HCT116 (cell line): ENCODE measurements around the gene ITSN1.

Experiments used
- EZH2 ChIP-seq: fragments of 200-600 bp; sonication (generic); IDR thresholded peaks from 2 replicates; pipeline ENCODE4 v1.6.1; 2017; ENCODE audit warnings: antibody characterized with exemption, mixed run types
- EZH2phosphoT487 ChIP-seq: fragments of 200-600 bp; IDR thresholded peaks from 2 replicates; pipeline ENCODE4 v1.6.1; 2018; ENCODE audit warnings: antibody characterized with exemption, borderline replicate concordance
- JUND ChIP-seq: IDR thresholded peaks from 2 replicates; pipeline ENCODE4 v1.6.1; 2012
- POLR2A ChIP-seq: IDR thresholded peaks from 2 replicates; pipeline ENCODE4 v1.7.0; 2011; ENCODE audit warnings: borderline replicate concordance; ENCODE audit not compliant: insufficient read depth, insufficient read length; ENCODE audit errors: extremely low read depth
- POLR2AphosphoS5 ChIP-seq: IDR thresholded peaks from 2 replicates; pipeline ENCODE4 v1.6.1; 2011; ENCODE audit warnings: mild to moderate bottlenecking, low read depth, low read length, moderate library complexity
- TF ChIP-seq, protein P1 (sequence below): IDR thresholded peaks from 2 replicates; pipeline ENCODE4 v1.6.1; 2012; ENCODE audit warnings: low read depth
- TF ChIP-seq, protein P2 (sequence below), 3 experiments: fragments of 200-600 bp in 1 of 3; sonication (generic) in 1 of 3; IDR thresholded peaks in 2 of 3; conservative IDR thresholded peaks in 1 of 3; 2 replicates each; pipeline ENCODE4 v1.5.1; 2012 to 2017; ENCODE audit warnings: low read depth in 2 of 3, low read length in 2 of 3, antibody characterized with exemption in 1 of 3, borderline replicate concordance in 1 of 3, control low read depth in 1 of 3, mild to moderate bottlenecking in 1 of 3, mixed read lengths in 1 of 3, mixed run types in 1 of 3, moderate library complexity in 1 of 3; ENCODE audit not compliant: insufficient read depth in 1 of 3

DNA sequence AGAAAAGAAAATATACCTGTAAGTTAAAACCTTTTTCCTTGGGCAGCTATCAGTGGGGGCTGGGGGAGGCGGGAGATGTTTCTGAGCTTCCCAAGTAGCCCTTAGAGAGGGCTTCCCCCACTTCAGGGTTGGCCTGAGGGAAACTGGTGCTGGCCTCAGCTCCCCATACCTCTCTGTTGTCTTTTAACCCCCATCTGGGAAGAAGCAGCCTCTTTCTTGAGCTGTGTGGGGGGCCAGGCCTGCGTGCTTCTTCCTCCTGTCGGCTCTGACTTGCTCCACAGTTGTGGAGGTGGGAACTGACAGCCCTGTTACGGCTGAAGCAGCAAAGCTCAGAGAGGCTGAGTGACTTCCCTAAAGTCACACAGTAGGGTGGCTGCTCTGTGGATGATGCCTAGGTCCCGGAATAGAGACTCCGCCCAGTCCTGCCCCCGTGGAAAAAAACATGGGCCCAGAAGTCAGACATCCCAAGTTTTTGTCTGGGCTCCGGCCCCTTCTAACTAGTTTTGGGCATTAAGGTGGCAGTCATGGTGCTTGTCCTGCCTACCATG lies 218.1 kb downstream of the ITSN1 start:
- TF ChIP-seq, protein P1, sequence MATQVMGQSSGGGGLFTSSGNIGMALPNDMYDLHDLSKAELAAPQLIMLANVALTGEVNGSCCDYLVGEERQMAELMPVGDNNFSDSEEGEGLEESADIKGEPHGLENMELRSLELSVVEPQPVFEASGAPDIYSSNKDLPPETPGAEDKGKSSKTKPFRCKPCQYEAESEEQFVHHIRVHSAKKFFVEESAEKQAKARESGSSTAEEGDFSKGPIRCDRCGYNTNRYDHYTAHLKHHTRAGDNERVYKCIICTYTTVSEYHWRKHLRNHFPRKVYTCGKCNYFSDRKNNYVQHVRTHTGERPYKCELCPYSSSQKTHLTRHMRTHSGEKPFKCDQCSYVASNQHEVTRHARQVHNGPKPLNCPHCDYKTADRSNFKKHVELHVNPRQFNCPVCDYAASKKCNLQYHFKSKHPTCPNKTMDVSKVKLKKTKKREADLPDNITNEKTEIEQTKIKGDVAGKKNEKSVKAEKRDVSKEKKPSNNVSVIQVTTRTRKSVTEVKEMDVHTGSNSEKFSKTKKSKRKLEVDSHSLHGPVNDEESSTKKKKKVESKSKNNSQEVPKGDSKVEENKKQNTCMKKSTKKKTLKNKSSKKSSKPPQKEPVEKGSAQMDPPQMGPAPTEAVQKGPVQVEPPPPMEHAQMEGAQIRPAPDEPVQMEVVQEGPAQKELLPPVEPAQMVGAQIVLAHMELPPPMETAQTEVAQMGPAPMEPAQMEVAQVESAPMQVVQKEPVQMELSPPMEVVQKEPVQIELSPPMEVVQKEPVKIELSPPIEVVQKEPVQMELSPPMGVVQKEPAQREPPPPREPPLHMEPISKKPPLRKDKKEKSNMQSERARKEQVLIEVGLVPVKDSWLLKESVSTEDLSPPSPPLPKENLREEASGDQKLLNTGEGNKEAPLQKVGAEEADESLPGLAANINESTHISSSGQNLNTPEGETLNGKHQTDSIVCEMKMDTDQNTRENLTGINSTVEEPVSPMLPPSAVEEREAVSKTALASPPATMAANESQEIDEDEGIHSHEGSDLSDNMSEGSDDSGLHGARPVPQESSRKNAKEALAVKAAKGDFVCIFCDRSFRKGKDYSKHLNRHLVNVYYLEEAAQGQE, result no peak
- TF ChIP-seq EZH2 (no peak), POLR2A (no peak), POLR2AphosphoS5 (no peak), JUND (no peak), EZH2phosphoT487 (no peak)
- TF ChIP-seq, protein P2, sequence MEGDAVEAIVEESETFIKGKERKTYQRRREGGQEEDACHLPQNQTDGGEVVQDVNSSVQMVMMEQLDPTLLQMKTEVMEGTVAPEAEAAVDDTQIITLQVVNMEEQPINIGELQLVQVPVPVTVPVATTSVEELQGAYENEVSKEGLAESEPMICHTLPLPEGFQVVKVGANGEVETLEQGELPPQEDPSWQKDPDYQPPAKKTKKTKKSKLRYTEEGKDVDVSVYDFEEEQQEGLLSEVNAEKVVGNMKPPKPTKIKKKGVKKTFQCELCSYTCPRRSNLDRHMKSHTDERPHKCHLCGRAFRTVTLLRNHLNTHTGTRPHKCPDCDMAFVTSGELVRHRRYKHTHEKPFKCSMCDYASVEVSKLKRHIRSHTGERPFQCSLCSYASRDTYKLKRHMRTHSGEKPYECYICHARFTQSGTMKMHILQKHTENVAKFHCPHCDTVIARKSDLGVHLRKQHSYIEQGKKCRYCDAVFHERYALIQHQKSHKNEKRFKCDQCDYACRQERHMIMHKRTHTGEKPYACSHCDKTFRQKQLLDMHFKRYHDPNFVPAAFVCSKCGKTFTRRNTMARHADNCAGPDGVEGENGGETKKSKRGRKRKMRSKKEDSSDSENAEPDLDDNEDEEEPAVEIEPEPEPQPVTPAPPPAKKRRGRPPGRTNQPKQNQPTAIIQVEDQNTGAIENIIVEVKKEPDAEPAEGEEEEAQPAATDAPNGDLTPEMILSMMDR (IDR thresholded peaks at IDR 0.05 in 2 of 3, conservative IDR thresholded peaks at IDR 0.05 in 1 of 3; ENCODE audit: borderline replicate concordance in 1 of 3, insufficient read depth in 1 of 3, low read depth in 2 of 3, low read length in 2 of 3), result no peak
